Measurements from ENCODE around the gene SLC38A10. TPM values are rescaled to one million over a fixed set of nuclear protein-coding genes. Genes with fewer than 3 reads are reported as not detected.

SLC38A10 gene
- total and polyA plus RNA-seq, 2 of the 4 experiments (the other 2 are of a cell fraction): 12.7 to 46.7 TPM

- Histone ChIP-seq H3K36me3 (ENCODE audit: control insufficient read depth, insufficient read depth, low read length) (peaks cover 1% of the 10 kb centered on the region; the same call in 1 of the 2 replicates), H3K9me1 (ENCODE audit: insufficient read depth, low read length) (peaks cover 8% of the 10 kb centered on the region; the same call in 1 of the 2 replicates), H2BK15ac (ENCODE audit: low read depth, low read length) (no peak overlapping the region), H4K91ac (ENCODE audit: insufficient read depth, low read depth, low read length) (no peak overlapping the region; the same call in 1 of the 2 replicates), H3K4me1 (ENCODE audit: control insufficient read depth, insufficient read depth, low read length) (peaks cover 12% of the 10 kb centered on the region), H3K4me2 (ENCODE audit: low read depth, low read length) (peak overlapping the region; percentile 98), H3K9me3 (ENCODE audit: control insufficient read depth, insufficient read depth, low read length) (no peaks in the 10 kb centered on the region), H3K56ac (ENCODE audit: extremely low read depth, insufficient read depth, low read length) (peak overlapping the region; percentile 52), H2BK120ac (ENCODE audit: low read depth, low read length) (no peak overlapping the region), H3K27ac (ENCODE audit: insufficient read depth, low read length) (peak overlapping the region; percentile 48; the same call in 1 of the 2 replicates), H3K4me3 (ENCODE audit: insufficient read depth, low read depth, low read length) (peak overlapping the region; percentile 91), H4K20me1 (ENCODE audit: insufficient read depth, low read length) (peaks cover 48% of the 10 kb centered on the region), H3K23ac (ENCODE audit: low read depth, low read length) (peak overlapping the region; percentile 71; the same call in 1 of the 2 replicates), H2AK5ac (ENCODE audit: low read depth, low read length) (peak overlapping the region; percentile 90), H4K8ac (ENCODE audit: low read depth in 2 of 2, low read length in 2 of 2) (peak overlapping the region in 1 of 2 experiments; percentile 37; a peak in 2 of 4 replicates), H3K14ac (replicated peaks; ENCODE audit: low read depth, low read length) (peak overlapping the region; percentile 89), H4K5ac (ENCODE audit: low read depth, low read length) (no peak overlapping the region), H3K27me3 (ENCODE audit: control insufficient read depth, insufficient read depth, low read length) (no peaks in the 10 kb centered on the region), H3K18ac (ENCODE audit: low read depth, low read length) (no peak overlapping the region), H3K9ac (ENCODE audit: low read depth, low read length) (peak overlapping the region; percentile 85), H2BK20ac (ENCODE audit: low read depth, low read length) (no peak overlapping the region), H2BK5ac (ENCODE audit: low read depth, low read length, poor library complexity, severe bottlenecking) (peak overlapping the region; percentile 47), H3K4ac (ENCODE audit: low read depth, low read length) (peak overlapping the region; percentile 54; the same call in 1 of the 2 replicates), H2AK9ac (replicated peaks; ENCODE audit: low read depth, low read length, poor library complexity) (peak overlapping the region; percentile 99), H3K79me1 (ENCODE audit: low read depth in 1 of 2, low read length in 2 of 2) (peaks cover 34 to 86% of the 10 kb centered on the region in 2 experiments), H2AFZ (replicated peaks; ENCODE audit: low read length, poor library complexity) (peak overlapping the region; percentile 98)
- ChIA-PET POLR2A (ENCODE audit: unreplicated experiment) (interaction anchor here (0.5 kb wide), 1 partner anchor 282 kb away, joined by 4 read pairs; no protein-coding TSS in a partner anchor), CTCF (no interaction called here)
- DNase-seq (no peak), ATAC-seq (ENCODE audit: low read depth) (no peak; the same call in 1 of the 2 replicates)
- intact Hi-C loops (cut with micrococcal nuclease): no loop called here
- no peak for TF ChIP-seq SMC3 (IDR thresholded peaks at IDR 0.05; ENCODE audit: low read depth, low read length)
- no peak for TF ChIP-seq RCOR1 (IDR thresholded peaks at IDR 0.05; ENCODE audit: insufficient replicate concordance, low read length)
- no peak for TF ChIP-seq CTCF (conservative IDR thresholded peaks at IDR 0.05; ENCODE audit: low read depth, low read length)
- TF ChIP-seq CEBPB (IDR thresholded peaks at IDR 0.05; ENCODE audit: low read depth, low read length): no peak
- TF ChIP-seq NFE2L2 (IDR thresholded peaks at IDR 0.05; ENCODE audit: low read depth, low read length): no peak
- no peak for TF ChIP-seq CHD1 (IDR thresholded peaks at IDR 0.05; ENCODE audit: low read depth, low read length)
- TF ChIP-seq MXI1 (IDR thresholded peaks at IDR 0.05; ENCODE audit: borderline replicate concordance, low read depth, low read length): no peak
- no peak for TF ChIP-seq ELK1 (IDR thresholded peaks at IDR 0.05; ENCODE audit: borderline replicate concordance, low read depth, low read length)
- no peak for TF ChIP-seq BHLHE40 (IDR thresholded peaks at IDR 0.05; ENCODE audit: low read depth, low read length)
- TF ChIP-seq POLR2A (IDR thresholded peaks at IDR 0.05; ENCODE audit: low read depth, low read length): no peak
- no peak for TF ChIP-seq USF2 (IDR thresholded peaks at IDR 0.05; ENCODE audit: low read depth, low read length)
- TF ChIP-seq FOS (IDR thresholded peaks at IDR 0.05; ENCODE audit: low read depth, low read length): no peak
- TF ChIP-seq RFX5 (IDR thresholded peaks at IDR 0.05; ENCODE audit: low read depth, low read length): no peak
- TF ChIP-seq RAD21 (IDR thresholded peaks at IDR 0.05; ENCODE audit: low read length): no peak
- no peak for TF ChIP-seq MAZ (IDR thresholded peaks at IDR 0.05; ENCODE audit: borderline replicate concordance, low read depth, low read length)
- TF ChIP-seq MAFK (IDR thresholded peaks at IDR 0.05; ENCODE audit: low read depth, low read length): no peak
- TSS peak; percentile 34 for BruUV-seq (replicated peaks)
- dilution Hi-C loops (cut with HindIII; ENCODE audit: low sequenced_read_pairs, unreplicated experiment): no loop called here
- in situ Hi-C loops (cut with MboI; ENCODE audit: low sequenced_read_pairs): no loop called here
- WGBS, 2 experiments (ENCODE audit: extremely low coverage in 2 of 2, insufficient read length in 1 of 2): 0% methylated on average over 18 of the region's 26 CpGs; no CpG with 5 or more reads in 1 of the 2 experiments
Observed at GRCh38 chr17:81238490-81238814, 56.7 kb downstream of the SLC38A10 start.

All from IMR-90 (cell line).